ENCODE data around the gene ADSS2.
A peak's percentile ranks its signal among the peaks of the same experiment; 100 is the strongest.
"Not testable (repeated sequence)": the region's sequence is repeated elsewhere in the genome, so short reads cannot be mapped to it uniquely, and the experiment has no call there.

Gene ADSS2

GRCh38 chr1:244451539-244451950 is at the start of gene ADSS2:
ADSS2 (minus strand) TSS chr1:244451909; CDS start chr1:244451817, 92 bp downstream.
- no peak for DNase-seq

- DNase-seq = not testable (repeated sequence)
These were observed 48.8 kb upstream of the ADSS2 start for GRCh38 chr1:244500515-244500914.

- DNase-seq = not testable (repeated sequence)
These were observed 47.8 kb upstream of the ADSS2 start for GRCh38 chr1:244499484-244499883.

DNA sequence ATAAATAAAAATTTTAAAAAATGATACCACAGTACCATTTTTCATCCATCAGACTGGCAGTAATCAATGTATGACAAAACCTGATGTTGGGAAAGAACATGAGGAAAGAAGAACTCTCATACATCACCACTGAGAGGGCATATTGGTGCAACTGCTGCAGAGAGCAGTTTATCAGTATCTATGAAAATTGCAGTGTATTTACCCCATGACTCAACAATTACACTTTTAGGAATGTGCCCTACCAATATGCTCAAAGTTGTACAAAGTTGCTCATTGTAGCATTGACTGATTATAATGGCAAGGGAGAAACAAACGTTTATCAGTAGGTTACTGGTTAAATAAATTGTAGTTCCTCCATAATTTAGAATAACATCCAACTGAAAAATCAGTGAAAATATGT is 46.1 kb upstream of the ADSS2 start:
- no peak for DNase-seq

DNA sequence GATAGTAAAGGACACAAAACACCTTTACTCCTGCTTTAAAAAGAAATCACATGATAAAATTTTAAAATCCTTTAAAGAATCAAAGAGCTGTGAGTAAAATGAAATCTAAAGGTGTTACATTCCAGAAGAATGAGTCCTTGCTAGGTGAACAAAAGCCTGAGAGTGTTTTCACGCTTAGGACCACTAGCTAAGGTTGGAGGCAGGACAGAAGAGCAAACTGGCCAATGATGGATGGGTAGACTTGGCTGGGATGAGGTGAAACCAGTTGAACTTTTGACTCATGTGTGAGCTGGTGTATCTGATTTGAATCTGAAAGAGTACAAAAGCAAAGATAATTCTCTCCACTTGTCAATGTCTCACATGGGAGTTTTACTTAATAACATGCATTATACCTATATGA is 44.5 kb upstream of the ADSS2 start:
- DNase-seq = no peak

DNA sequence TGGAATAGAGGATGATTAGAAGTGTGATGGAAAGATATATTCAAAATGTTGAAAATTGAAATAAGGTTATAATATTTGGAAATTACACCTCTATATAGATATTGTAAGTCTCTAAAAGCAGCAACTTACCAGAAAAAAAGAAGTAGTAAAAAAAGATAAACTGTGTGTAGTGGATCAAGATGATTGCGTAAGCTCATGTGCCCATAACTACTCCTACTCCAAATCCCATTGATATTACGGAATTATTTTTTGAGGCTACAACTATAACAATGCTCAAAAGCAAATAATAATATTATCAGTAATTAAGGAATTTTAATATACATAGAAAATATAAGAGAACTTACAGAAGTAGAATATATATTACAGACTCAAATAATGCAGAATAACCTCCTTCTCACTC is 42.9 kb upstream of the ADSS2 start:
- no peak for DNase-seq

DNA sequence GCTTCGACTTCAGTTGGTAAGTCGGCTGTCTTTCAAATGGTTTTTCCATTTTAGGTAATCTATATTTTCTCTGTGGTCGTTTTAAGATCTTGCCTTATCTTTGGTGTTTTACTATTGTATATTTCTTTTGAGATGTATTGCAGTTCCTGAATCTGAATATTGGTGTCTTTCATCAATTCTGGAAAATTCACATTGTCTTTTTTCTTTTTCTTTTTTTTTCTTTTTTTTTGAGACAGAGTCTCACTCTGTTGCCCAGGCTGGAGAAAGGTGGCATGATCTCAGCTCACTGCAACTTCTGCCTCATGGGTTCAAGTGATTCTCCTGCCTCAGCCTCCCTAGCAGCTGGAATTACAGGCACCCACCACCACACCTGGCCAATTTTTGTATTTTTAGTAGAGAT is 33.3 kb upstream of the ADSS2 start:
- not testable (repeated sequence) for DNase-seq

DNA sequence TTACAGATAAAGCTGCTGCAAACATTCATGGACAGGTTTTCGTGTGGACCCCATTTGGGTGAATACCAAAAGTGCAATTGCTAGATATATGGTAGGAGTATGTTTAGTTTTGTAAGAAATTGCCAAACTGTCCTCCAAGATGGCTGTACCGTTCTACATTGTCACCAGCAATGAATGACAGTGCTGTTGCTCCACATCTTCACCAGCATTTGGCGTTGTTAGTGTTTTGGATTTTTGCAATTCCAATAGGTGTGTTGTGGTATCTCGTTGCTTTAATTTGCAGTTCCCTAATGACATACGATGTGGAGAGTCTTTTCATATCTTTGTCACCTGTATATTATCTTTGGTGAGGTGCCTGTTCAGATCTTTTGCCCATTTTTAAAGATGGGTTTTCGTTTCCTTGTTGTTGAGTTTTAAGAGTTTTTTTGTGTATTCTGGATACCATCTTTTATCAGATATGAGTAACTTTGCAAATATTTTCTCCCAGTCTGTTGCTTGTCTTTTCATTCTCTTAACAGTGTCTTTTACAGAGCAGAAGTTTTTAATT is 21.4 kb upstream of the ADSS2 start:
- no peak for DNase-seq

- no peak for DNase-seq
These were observed 15.0 kb upstream of the ADSS2 start for GRCh38 chr1:244466724-244467123.

DNA sequence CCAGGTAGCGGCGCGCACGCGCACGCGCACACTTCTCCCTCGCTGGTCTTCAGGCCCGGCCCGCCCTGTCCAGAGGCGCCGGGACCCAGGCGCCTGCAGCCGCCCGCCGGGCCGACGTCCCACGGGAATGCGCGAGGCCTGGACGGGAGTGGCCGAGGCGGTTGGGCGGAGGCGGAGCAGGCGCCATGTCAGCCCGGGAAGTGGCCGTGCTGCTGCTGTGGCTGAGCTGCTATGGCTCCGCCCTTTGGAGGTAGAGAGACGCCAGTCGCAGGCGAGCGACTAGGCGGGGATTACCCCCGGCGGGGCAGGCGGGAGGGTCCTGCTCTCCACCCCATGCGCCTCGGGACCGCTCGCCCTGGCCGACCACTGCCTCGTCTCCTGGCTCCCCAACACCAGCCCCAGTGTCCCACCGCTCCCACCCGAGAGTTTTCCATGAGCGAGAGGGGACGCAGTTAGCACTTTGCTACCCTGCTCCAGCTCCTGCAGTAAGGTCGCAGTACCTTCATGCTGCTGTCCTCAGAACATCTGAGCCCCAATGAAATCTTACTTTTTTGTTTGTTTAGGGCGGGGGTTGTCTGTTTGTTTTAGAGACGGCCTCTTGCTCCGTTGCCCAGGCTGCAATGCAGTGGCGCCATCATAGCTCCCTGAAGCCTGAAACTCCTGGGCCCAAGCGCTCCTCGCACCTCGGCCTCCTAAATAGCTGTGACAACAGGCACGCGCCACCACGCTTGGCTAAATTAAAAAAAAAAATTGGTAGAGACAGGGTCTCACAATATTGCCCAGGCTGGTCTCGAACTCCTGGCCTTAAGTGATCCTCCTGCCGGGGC is 9.7 kb upstream of the ADSS2 start, which contains the start of gene CATSPERE:
CATSPERE (plus strand) TSS at position 29 of the 827 bp plus-strand sequence; CDS start at position 186, 157 bp downstream.
- DNase-seq = peak; percentile 92

- no peak for DNase-seq
These were observed 8.5 kb upstream of the ADSS2 start for GRCh38 chr1:244460197-244460596.

- DNase-seq = no peak
These were observed 7.1 kb upstream of the ADSS2 start for GRCh38 chr1:244458781-244459180.

GRCh38 chr1:244456586-244456985 is 4.9 kb upstream of the ADSS2 start:
- DNase-seq = no peak

DNA sequence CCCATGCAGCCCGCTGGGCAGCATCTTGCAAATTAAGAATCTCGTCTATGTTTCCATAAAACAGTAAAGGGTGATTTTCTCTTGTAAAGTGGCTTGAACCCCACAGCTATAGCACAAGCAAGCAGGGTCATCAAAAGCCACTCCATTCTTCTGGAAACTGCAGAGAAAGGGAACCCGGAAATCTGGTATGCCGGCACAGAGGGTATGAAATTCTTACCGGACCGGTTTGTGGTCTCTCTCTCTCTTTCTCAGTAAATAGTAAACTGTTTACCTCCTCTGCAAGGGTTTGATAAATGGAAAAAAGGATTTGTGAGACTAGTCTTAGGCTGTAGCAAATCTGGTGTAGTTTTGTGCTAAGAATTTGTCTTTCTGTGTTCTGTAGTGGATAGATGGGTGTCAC is 2.7 kb upstream of the ADSS2 start:
- no peak for DNase-seq

DNA sequence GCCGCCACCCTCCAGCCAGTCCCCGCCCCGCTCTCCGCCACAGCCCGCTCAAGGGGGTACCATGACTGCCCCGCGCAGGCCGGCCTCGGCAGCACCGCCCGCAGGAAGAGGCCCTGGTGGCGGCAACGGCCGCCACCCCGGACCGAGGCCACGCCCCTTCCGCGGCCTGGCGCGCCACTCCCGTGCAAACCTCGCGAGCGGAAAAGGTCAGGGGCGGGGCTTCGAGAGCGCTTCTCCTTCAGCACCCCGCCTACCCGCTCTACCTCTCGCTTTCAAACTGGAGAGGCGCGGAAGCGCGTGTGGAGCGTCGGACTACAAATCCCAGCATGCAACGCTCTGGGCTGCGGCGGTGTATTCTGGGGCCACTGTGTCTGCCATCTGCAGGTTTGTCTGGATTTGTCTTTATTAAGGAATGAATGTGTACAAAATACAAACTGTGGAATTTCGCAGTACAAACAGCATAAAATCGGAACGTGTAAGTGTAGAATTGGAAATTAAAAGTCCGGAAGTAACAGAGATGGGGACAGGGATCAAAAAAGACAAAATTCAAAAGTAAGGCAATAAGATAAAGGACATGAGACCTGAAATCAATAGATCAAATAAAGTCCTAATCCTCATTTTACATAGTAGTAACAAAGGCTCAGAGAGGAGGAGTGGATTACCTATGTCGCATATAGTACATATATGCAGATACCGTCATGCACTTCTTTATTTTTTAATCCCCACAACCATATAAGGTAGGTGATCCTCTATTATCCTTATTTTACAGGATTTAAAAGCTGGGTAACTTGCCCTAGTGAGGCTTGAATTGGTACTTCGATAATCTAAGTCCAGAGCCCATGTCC is 464 bp upstream of the ADSS2 start:
- peak; percentile 100 for DNase-seq

DNA sequence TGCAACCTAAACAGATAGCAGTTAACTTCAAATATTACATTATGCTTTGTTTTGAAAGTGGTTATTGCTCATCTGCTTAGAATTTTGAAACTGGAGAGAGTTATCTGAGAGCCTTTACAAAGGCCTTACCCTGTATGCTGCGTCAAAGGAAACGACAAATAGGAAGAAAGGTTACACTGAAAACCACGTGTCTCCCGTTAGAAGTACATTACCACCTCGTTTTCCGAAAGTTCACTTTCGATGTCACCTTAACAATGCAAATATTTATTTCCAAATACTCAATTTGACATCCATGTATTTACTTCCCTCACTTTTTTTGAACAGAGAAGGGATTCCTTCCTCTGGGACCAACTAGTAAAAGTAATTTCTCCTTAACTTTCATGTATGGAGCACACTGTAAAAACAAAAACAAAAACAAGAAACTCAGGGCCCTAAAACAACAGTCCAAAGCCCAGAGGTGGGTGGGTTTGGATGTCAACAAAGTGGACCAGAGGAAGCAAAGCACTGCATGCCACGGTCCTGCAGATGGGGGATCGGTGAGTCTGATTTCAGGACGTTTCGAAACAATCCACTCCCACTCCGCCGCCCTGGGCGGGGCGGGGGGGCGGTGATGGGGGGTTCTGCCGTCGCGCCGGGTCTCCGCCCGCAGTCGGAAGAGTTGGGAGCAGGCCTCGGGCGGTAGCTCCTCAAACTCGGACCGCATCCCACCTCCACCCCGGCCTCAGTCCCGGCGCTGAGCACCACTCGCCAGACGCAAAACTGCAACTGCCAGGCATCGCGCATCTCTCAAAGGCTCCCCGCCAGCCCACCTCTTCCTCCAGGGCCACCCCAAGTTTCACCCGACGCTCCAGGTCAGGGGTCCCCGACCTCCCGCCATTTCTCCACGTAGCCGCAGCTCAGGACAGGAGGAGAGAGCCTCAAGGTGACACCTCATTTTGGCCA is 841 bp downstream of the ADSS2 start:
- DNase-seq = peak; percentile 62

DNA sequence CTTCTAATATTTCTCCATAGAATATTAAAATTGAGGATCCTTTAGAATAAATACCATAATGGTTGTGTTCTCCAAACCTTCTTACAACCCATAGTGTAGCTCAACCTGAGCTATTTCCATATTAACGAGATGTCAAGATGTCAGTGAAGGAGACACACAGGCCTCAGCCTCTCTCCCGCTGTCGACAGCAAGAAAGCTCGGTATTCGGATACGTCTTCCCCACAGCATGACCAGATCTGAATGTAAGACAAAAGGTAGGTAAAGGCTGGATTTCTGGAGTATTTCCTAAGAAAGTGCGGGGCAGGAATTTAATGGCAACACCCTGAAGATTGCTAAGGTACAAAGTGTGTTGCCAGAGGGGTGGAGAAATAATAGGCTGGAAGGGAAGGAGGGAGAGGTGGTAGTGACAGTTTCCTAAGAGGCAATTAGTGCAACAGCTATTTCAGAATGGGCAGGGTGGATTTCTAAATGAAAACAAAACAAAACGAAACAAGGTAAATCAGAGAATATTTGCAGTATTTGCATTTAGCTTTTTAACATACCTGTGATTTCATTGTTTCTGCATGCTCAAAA is 1.7 kb downstream of the ADSS2 start:
- DNase-seq = no peak

GRCh38 chr1:244448279-244449036 is 3.3 kb downstream of the ADSS2 start:
- DNase-seq = no peak

GRCh38 chr1:244447552-244447951 is 4.2 kb downstream of the ADSS2 start:
- DNase-seq = no peak

GRCh38 chr1:244447024-244447423 is 4.7 kb downstream of the ADSS2 start:
- no peak for DNase-seq

Data from NCI-H1092 treated with DMSO at 0.1 percent for 48 hours (cell line).